Tibial nerve (tissue), 4 donors: ENCODE results near the gene THPO.

ENCODE experiments used
- CTCF ChIP-seq, 5 experiments: fragments of 200-600 bp in 3 of 5; fragments of 450-650 bp in 2 of 5; sonication (generic) in 3 of 5; IDR thresholded peaks; one replicate each; pipeline ENCODE4 v1.5.1; 2016 to 2019; ENCODE audit warnings: antibody characterized with exemption in 5 of 5, mild to moderate bottlenecking in 3 of 5, moderate library complexity in 2 of 5
- EP300 ChIP-seq, 2 donors: sonication (generic); formaldehyde crosslinking; IDR thresholded peaks; one replicate each; pipeline ENCODE4 v1.6.1; 2017; ENCODE audit warnings: antibody characterized with exemption in 2 of 2, mild to moderate bottlenecking in 1 of 2
- POLR2A ChIP-seq, 2 donors: fragments of 450-650 bp; IDR thresholded peaks; one replicate each; pipeline ENCODE4 v1.6.1; 2017; ENCODE audit warnings: antibody characterized with exemption in 2 of 2, mild to moderate bottlenecking in 2 of 2, moderate library complexity in 2 of 2

GRCh38 chr3:184375747-184376461 lies 2.1 kb downstream of the THPO start:
- no peak for TF ChIP-seq CTCF (IDR thresholded peaks at IDR 0.05)
- no peak for TF ChIP-seq POLR2A (IDR thresholded peaks at IDR 0.05)
- TF ChIP-seq EP300 (IDR thresholded peaks at IDR 0.05) = no peak
